GM13977 (cell line): ENCODE results near the gene ZNF664.

Experiments
- DNase-seq: peaks from one replicate; pipeline ENCODE4 v3.0.0; 2012; ENCODE audit warnings: low spot score
- in situ Hi-C: fragments of 300-500 bp; cut with MboI; formaldehyde crosslinking; loops from one replicate; pipeline ENCODE4 v1.12.0; 2022; ENCODE audit warnings: low sequenced_read_pairs, low pct_unique_long_range_greater_than_20kb, mixed read lengths, inconsistent platforms; ENCODE audit not compliant: unreplicated experiment
- TF ChIP-seq, protein P1 (sequence below): IDR thresholded peaks from 2 replicates; pipeline ENCODE4 v1.5.1; 2012; ENCODE audit warnings: mild to moderate bottlenecking, control low read depth; ENCODE audit not compliant: insufficient read depth; ENCODE audit errors: extremely low read depth, missing control alignments

Gene ZNF664

GRCh38 chr12:123940627-123940966 is 32.4 kb upstream of the ZNF664 start:
- in situ Hi-C loops, result no loop called here
- TF ChIP-seq, protein P1, sequence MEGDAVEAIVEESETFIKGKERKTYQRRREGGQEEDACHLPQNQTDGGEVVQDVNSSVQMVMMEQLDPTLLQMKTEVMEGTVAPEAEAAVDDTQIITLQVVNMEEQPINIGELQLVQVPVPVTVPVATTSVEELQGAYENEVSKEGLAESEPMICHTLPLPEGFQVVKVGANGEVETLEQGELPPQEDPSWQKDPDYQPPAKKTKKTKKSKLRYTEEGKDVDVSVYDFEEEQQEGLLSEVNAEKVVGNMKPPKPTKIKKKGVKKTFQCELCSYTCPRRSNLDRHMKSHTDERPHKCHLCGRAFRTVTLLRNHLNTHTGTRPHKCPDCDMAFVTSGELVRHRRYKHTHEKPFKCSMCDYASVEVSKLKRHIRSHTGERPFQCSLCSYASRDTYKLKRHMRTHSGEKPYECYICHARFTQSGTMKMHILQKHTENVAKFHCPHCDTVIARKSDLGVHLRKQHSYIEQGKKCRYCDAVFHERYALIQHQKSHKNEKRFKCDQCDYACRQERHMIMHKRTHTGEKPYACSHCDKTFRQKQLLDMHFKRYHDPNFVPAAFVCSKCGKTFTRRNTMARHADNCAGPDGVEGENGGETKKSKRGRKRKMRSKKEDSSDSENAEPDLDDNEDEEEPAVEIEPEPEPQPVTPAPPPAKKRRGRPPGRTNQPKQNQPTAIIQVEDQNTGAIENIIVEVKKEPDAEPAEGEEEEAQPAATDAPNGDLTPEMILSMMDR, result no peak
- no peak for DNase-seq

GRCh38 chr12:123941000-123941399 is 32.0 kb upstream of the ZNF664 start:
- TF ChIP-seq, protein P1, result no peak
- DNase-seq, result no peak
- in situ Hi-C loops, result no loop called here

- TF ChIP-seq, protein P1, result no peak
- no peak for DNase-seq
- in situ Hi-C loops, result no loop called here
These were observed 31.3 kb upstream of the ZNF664 start for GRCh38 chr12:123941624-123942237.

- in situ Hi-C loops, result no loop called here
- DNase-seq, result no peak
- TF ChIP-seq, protein P1, result no peak
These were observed 30.8 kb upstream of the ZNF664 start for GRCh38 chr12:123942238-123942653.

DNA sequence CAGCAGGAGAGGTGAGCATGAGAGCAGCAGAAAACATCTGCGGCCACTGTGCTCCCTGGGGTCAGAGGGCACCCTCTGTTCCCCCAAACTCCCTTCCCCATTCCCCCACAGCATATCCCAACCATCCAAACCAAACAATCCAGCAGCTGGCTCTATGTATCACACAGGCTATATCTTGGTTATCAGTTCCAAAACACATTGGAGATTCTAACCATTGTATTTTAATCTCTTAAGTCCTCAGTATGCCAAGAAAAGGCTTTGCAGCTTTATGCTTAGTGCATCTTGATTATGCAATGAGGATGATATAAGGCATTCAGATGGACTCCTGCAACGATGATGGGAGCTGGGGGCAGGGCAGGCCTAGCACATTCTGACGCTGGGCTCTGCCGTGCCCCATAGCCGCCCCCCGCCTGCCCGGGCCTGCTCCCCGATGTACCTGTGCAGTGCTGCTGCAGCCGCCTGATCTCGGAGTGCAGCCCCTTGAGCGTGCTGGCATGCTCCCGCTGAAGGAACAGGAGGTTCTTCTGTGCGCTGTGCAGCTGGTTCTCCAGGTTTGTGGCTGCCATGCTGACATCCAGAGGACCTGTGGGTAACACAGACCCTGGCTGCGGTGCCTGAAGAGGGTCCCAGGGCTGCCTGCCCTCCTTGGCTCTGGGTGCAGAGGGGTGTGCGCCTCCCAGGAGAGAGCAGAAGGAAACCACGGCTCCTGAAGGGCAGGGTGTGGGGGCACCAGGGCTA is 29.9 kb upstream of the ZNF664 start:
- TF ChIP-seq, protein P1, result no peak
- in situ Hi-C loops, result no loop called here
- no peak for DNase-seq

DNA sequence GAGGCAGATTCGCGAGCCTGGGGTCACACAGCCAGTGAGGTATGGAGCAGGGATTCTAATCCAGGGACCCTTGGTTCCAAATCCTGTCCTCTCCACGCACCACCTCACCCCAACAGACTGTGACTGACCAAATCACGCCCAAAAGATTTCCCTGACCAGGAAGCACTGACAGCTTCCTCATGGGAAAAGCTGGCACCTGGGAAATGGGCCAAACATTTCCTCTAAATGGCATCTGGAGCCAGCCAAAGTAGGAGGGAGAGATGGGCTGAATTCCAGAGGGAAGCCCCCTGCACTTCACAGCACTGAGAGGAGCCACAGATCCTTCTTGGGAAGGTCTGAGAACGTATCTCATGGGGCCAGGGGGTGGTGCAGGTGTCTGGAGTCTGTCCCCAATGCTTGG is 29.2 kb upstream of the ZNF664 start:
- DNase-seq, result no peak
- TF ChIP-seq, protein P1, result no peak
- in situ Hi-C loops, result no loop called here
